Neural cell (in vitro differentiated cells): ENCODE data around the gene CROCC. TPM values are rescaled to one million over a fixed set of nuclear protein-coding genes. Genes with fewer than 3 reads are reported as not detected.
A peak's percentile ranks its signal among the peaks of the same experiment; 100 is the strongest.

Source experiments
- H2AFZ ChIP-seq: fragments of 200-600, 300-800 bp; sonication (generic), shearing (Covaris generic); 2 replicates; pipeline ENCODE4 v1.6.0; 2014; ENCODE audit warnings: low read depth, mild to moderate bottlenecking, antibody characterized with exemption, low read length, moderate library complexity
- H3F3A ChIP-seq: fragments of 200-600 bp; shearing (Covaris generic); 2 replicates; pipeline ENCODE4 v1.6.1; 2016; ENCODE audit warnings: mild to moderate bottlenecking, moderate library complexity, mixed read lengths, antibody characterized with exemption, low read length; ENCODE audit not compliant: insufficient read depth, poor library complexity, severe bottlenecking
- H3K27ac ChIP-seq: fragments of 200-600, 300-800 bp; sonication (generic), shearing (Covaris generic); 2 replicates; pipeline ENCODE4 v1.5.1; 2014; ENCODE audit warnings: mild to moderate bottlenecking, low read length, moderate library complexity
- H3K27me3 ChIP-seq: fragments of 300-800, 200-600 bp; sonication (generic), shearing (Covaris generic); 2 replicates; pipeline ENCODE4 v1.6.0; 2014; ENCODE audit warnings: mild to moderate bottlenecking, low read depth, low read length, moderate library complexity; ENCODE audit not compliant: insufficient read depth
- H3K36me3 ChIP-seq: fragments of 300-800, 200-600 bp; sonication (generic), shearing (Covaris generic); 2 replicates; pipeline ENCODE4 v1.5.1; 2014; ENCODE audit warnings: mild to moderate bottlenecking, antibody characterized with exemption, low read length, moderate library complexity; ENCODE audit not compliant: insufficient read depth
- H3K4me2 ChIP-seq: fragments of 300-800, 200-600 bp; sonication (generic), shearing (Covaris generic); 2 replicates; pipeline ENCODE4 v1.6.0; 2014; ENCODE audit warnings: mild to moderate bottlenecking, low read length
- H3K4me3 ChIP-seq: fragments of 300-800, 200-600 bp; sonication (generic), shearing (Covaris generic); 2 replicates; pipeline ENCODE4 v1.5.1; 2014; ENCODE audit warnings: mild to moderate bottlenecking, low read length, moderate library complexity
- H3K79me2 ChIP-seq: fragments of 200-600 bp; shearing (Covaris generic); replicated peaks from 2 replicates; pipeline ENCODE4 v1.6.0; 2014; ENCODE audit warnings: mild to moderate bottlenecking, low read length, moderate library complexity; ENCODE audit not compliant: insufficient read depth
- H3K9ac ChIP-seq: fragments of 300-800, 200-600 bp; sonication (generic), shearing (Covaris generic); 2 replicates; pipeline ENCODE4 v1.6.1; 2016; ENCODE audit warnings: mild to moderate bottlenecking, low read length, mixed read lengths
- H3K9me2 ChIP-seq: fragments of 200-600 bp; shearing (Covaris generic); 2 replicates; pipeline ENCODE4 v1.6.1; 2016; ENCODE audit warnings: mild to moderate bottlenecking, low read length, mixed read lengths; ENCODE audit not compliant: insufficient read depth
- H3K9me3 ChIP-seq: fragments of 200-600, 300-800 bp; sonication (generic), shearing (Covaris generic); 2 replicates; pipeline ENCODE4 v1.6.1; 2016; ENCODE audit warnings: mild to moderate bottlenecking, mixed run types, low read length, moderate library complexity, mixed read lengths
- H4K20me1 ChIP-seq: fragments of 200-600 bp; shearing (Covaris generic); 2 replicates; pipeline ENCODE4 v1.6.1; 2016; ENCODE audit warnings: mild to moderate bottlenecking, mixed run types; ENCODE audit not compliant: insufficient read depth
- CTCF ChIP-seq: fragments of 450-650 bp; IDR thresholded peaks from 2 replicates; pipeline ENCODE4 v1.5.1; 2014; ENCODE audit warnings: antibody characterized with exemption, mild to moderate bottlenecking, moderate library complexity; ENCODE audit not compliant: poor library complexity, severe bottlenecking
- EP300 ChIP-seq: fragments of 450-650 bp; conservative IDR thresholded peaks from 2 replicates; pipeline ENCODE4 v1.6.1; 2014; ENCODE audit warnings: antibody characterized with exemption, mild to moderate bottlenecking, moderate library complexity; ENCODE audit not compliant: poor library complexity, severe bottlenecking
- EZH2 ChIP-seq: fragments of 200-600, 300-800 bp; shearing (Covaris generic), sonication (generic); IDR thresholded peaks from 2 replicates; pipeline ENCODE4 v1.6.1; 2014; ENCODE audit warnings: antibody characterized with exemption, low read length, borderline replicate concordance, mild to moderate bottlenecking; ENCODE audit not compliant: insufficient read depth, poor library complexity, severe bottlenecking
- MXI1 ChIP-seq: fragments of 450-650 bp; conservative IDR thresholded peaks from 2 replicates; pipeline ENCODE4 v1.6.1; 2014; ENCODE audit warnings: antibody characterized with exemption, mild to moderate bottlenecking; ENCODE audit not compliant: poor library complexity, severe bottlenecking
- POLR2AphosphoS5 ChIP-seq: IDR thresholded peaks from 2 replicates; pipeline ENCODE4 v1.6.1; 2012
- RAD21 ChIP-seq: fragments of 450-650 bp; conservative IDR thresholded peaks from 2 replicates; pipeline ENCODE4 v1.6.1; 2014; ENCODE audit warnings: antibody characterized with exemption, mild to moderate bottlenecking, moderate library complexity
- REST ChIP-seq: IDR thresholded peaks from 2 replicates; pipeline ENCODE4 v1.6.1; 2012; ENCODE audit warnings: borderline replicate concordance
- SMC3 ChIP-seq: fragments of 450-650 bp; conservative IDR thresholded peaks from 2 replicates; pipeline ENCODE4 v1.6.1; 2014; ENCODE audit warnings: antibody characterized with exemption, mild to moderate bottlenecking, moderate library complexity; ENCODE audit not compliant: poor library complexity
- TAF1 ChIP-seq: IDR thresholded peaks from 2 replicates; pipeline ENCODE4 v1.6.1; 2012; ENCODE audit warnings: low read depth
- polyA plus RNA-seq: library from polyadenylated mRNA; depleted of rRNA; stranded (reverse); fragments of >200 nt; gene quantifications from 2 replicates; pipeline ENCODE4 v1.2.3, GENCODE V29; 2014

CROCC gene
- polyA plus RNA-seq, 1 donor from 2014 or later = 26.3 TPM

GRCh38 chr1:16986962-16987361, 65.2 kb downstream of the CROCC start:
- H3K27me3 ChIP-seq = no peaks in the 10 kb centered on the region
- H3K36me3 ChIP-seq = no peaks in the 10 kb centered on the region
- no peak overlapping the region for H2AFZ ChIP-seq
- H3K4me3 ChIP-seq = no peak overlapping the region
- no peak overlapping the region for H3K27ac ChIP-seq
- TF ChIP-seq TAF1 (no peak), CTCF (peak; percentile 37)
- no peaks in the 10 kb centered on the region for H3K9me3 ChIP-seq
- H3K9me2 ChIP-seq = no peaks in the 10 kb centered on the region
- H4K20me1 ChIP-seq = no peaks in the 10 kb centered on the region
- H3K9ac ChIP-seq = no peak overlapping the region
- no peaks in the 10 kb centered on the region for H3K79me2 ChIP-seq
- H3K4me2 ChIP-seq = no peak overlapping the region
- no peaks in the 10 kb centered on the region for H3F3A ChIP-seq

- H3K9ac ChIP-seq = no peak overlapping the region
- no peaks in the 10 kb centered on the region for H3F3A ChIP-seq
- no peaks in the 10 kb centered on the region for H3K79me2 ChIP-seq
- H3K4me3 ChIP-seq = no peak overlapping the region
- no peaks in the 10 kb centered on the region for H3K9me3 ChIP-seq
- no peaks in the 10 kb centered on the region for H3K9me2 ChIP-seq
- H3K27ac ChIP-seq = no peak overlapping the region
- no peak overlapping the region for H3K4me2 ChIP-seq
- TF ChIP-seq SMC3 (no peak), CTCF (no peak), RAD21 (no peak), MXI1 (no peak), EZH2 (no peak), EP300 (no peak), POLR2AphosphoS5 (no peak), REST (no peak), TAF1 (no peak)
- no peaks in the 10 kb centered on the region for H3K36me3 ChIP-seq
- H3K27me3 ChIP-seq = no peaks in the 10 kb centered on the region
- H2AFZ ChIP-seq = no peak overlapping the region
- H4K20me1 ChIP-seq = no peaks in the 10 kb centered on the region
Measured at GRCh38 chr1:16988210-16988609, 66.5 kb downstream of the CROCC start.
